Activated CD4-positive, CD25-positive, alpha-beta regulatory T cell treated with anti-CD3 and anti-CD28 coated beads, Interleukin-2, amount 50 U/mL, for 24 hours (primary cell): Measurements from ENCODE around the gene CENPH.
"Not testable (repeated sequence)": the region's sequence is repeated elsewhere in the genome, so short reads cannot be mapped to it uniquely, and the experiment has no call there.

ENCODE experiments used
- ATAC-seq, 2 donors: fragments of 150-1000 bp; cut with Tn5 transposase; one replicate each; pipeline ENCODE4 v1.10.0; 2021; ENCODE audit warnings: mild to moderate bottlenecking in 1 of 2, moderate library complexity in 1 of 2

CENPH gene

DNA sequence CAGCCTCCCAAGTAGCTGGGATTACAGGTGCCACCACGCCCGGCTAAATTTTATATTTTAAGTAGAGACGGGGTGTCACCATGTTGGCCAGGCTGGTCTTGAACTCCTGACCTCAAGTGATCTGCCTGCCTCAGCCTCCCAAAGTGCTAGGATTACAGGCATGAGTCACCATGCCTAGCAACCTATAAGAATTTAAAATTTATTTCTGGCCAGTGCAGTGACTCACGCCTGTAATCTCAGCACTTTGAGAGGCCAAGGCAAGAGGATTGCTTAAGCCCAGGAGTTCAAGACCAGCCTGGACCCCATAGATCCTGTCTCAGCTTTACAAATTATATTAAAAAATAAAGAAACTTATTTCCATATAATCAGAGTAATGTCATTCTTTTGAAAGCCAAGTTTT, 66.6 kb downstream of the CENPH start:
- ATAC-seq: not testable (repeated sequence)

GRCh38 chr5:69257577-69257976, 68.2 kb downstream of the CENPH start:
- ATAC-seq: no peak
